NT2/D1 (cell line): ENCODE data around the gene ENC1.

ENCODE experiments used
- DNase-seq: peaks from one replicate; pipeline ENCODE4 v3.0.0-alpha.2; 2011; ENCODE audit warnings: low read depth, low spot score
- H3K27me3 ChIP-seq: 2 replicates; pipeline ENCODE4 v1.6.0; 2011; ENCODE audit warnings: mild to moderate bottlenecking; ENCODE audit not compliant: insufficient read length, insufficient read depth
- H3K36me3 ChIP-seq: 2 replicates; pipeline ENCODE4 v1.6.1; 2011; ENCODE audit warnings: mild to moderate bottlenecking, low read length, mixed read lengths; ENCODE audit not compliant: insufficient read depth, insufficient read length
- H3K4me1 ChIP-seq: 2 replicates; pipeline ENCODE4 v1.5.1; 2011; ENCODE audit not compliant: insufficient read depth, insufficient read length
- H3K4me3 ChIP-seq: 2 replicates; pipeline ENCODE4 v1.5.1; 2011; ENCODE audit warnings: low read depth; ENCODE audit not compliant: insufficient read length
- H3K9ac ChIP-seq: 2 replicates; pipeline ENCODE4 v1.6.0; 2011; ENCODE audit warnings: low read depth; ENCODE audit not compliant: insufficient read length
- H3K9me3 ChIP-seq: 2 replicates; pipeline ENCODE4 v1.5.1; 2011; ENCODE audit warnings: mild to moderate bottlenecking, low read length; ENCODE audit not compliant: insufficient read depth
- SUZ12 ChIP-seq: IDR thresholded peaks from 2 replicates; pipeline ENCODE4 v1.6.1; 2011; ENCODE audit not compliant: insufficient read length, insufficient read depth; ENCODE audit errors: extremely low read depth
- YY1 ChIP-seq: IDR thresholded peaks from 2 replicates; pipeline ENCODE4 v1.6.1; 2011; ENCODE audit not compliant: insufficient read length, insufficient read depth
- ZNF274 ChIP-seq: IDR thresholded peaks from 2 replicates; pipeline ENCODE4 v1.6.1; 2011; ENCODE audit warnings: mild to moderate bottlenecking, low read depth, low read length

ENC1 gene

DNA sequence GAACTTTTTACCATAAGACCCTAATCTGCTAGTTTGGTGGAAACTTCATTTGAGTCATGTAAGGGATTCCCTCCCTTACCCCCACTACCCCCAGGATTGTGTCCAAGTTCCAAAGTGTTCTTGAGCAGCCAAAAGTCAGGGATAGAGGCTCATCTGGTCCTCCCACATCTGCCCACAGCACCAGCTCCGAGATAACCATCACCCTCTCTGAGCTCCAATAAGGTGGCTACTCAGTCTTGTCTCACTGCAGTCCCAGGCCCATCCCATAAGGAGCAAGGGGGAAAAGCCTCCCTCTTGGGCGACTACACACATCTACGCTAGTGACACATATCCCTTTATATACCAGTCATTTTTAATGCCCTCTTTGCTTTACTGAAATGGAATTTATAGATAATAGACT, 12.0 kb upstream of the ENC1 start:
- Histone ChIP-seq H3K36me3 (no peaks in the 10 kb centered on the region), H3K4me3 (no peak overlapping the region), H3K4me1 (no peaks in the 10 kb centered on the region), H3K9me3 (no peaks in the 10 kb centered on the region), H3K27me3 (no peaks in the 10 kb centered on the region), H3K9ac (no peak overlapping the region)
- DNase-seq: no peak
- no peak for TF ChIP-seq ZNF274
- TF ChIP-seq YY1: no peak
- no peak for TF ChIP-seq SUZ12

DNA sequence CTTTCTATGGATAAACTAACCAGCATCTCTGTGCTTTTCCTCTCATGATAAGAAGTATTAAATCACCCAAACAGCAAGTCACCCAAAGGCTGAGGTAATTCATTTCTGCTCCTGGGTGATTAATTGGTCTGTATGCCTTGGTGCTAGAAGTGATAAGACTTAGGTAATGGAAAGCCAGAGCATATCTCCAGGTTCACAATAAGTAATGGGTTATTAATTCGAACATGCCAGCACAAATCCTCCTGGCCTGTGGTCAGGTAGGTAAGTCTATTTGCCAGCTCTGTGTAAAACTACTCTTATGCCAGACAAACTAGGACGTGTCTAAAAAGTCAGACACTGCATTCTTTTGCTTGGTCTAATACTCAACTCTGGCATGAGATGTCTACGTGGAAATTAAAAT, 11.2 kb upstream of the ENC1 start:
- TF ChIP-seq SUZ12: no peak
- TF ChIP-seq ZNF274: no peak
- no peak for TF ChIP-seq YY1
- no peaks in the 10 kb centered on the region for H3K4me1 ChIP-seq
- H3K36me3 ChIP-seq: no peaks in the 10 kb centered on the region
- H3K9me3 ChIP-seq: no peaks in the 10 kb centered on the region
- no peak overlapping the region for H3K9ac ChIP-seq
- no peak for DNase-seq
- no peaks in the 10 kb centered on the region for H3K27me3 ChIP-seq
- H3K4me3 ChIP-seq: no peak overlapping the region

DNA sequence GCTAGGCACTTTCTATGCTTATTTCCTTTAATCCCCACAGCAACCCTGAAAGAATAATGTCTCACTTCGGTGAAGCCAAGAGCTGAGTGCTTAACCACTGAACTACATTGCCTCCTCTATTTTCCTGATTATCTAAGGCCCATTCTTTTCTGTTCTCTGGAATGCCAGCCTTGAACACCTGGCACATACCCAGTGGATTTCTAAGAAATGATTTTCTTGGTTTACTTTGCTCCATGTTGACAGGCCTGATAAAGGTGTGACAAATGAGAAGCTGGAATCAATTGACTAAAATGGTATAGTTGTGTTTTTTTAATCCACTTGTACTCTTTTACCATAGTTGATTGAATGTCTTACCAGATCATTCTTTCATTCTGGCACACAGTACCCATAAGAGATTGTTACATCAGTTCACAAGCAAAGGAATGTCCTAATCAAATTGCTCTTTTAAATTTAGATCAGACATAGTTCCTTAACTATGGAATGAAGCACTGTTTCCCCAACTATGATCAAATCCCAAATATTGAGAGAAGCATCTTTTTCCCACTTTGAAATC, 9.0 kb upstream of the ENC1 start:
- no peak for DNase-seq
- TF ChIP-seq ZNF274 (no peak), SUZ12 (no peak), YY1 (no peak)

DNA sequence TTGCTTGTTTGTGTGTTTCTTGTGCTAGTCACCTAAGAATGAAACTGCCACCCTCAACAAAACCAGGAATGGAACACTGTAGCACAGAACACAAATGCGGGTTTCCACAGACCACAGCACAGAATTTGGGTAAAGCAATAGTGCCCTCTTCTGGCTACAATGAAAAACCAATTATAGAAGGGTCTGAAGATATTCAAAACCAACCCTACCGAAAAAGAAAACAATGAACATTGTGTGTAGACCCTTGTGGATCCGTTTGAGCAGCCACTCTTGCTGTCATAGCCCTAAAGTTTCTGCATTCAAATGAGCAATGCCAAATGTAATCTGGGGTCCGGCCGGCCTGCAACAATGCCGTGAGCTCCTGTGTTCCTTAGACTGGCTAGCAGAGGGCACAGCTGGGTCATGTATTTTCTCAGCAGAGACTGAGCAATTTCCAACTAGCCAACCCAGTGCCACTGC, 8.3 kb upstream of the ENC1 start:
- H3K9ac ChIP-seq: no peak overlapping the region
- H3K4me1 ChIP-seq: no peaks in the 10 kb centered on the region
- H3K36me3 ChIP-seq: no peaks in the 10 kb centered on the region
- TF ChIP-seq YY1 (no peak), ZNF274 (no peak), SUZ12 (no peak)
- DNase-seq: no peak
- H3K4me3 ChIP-seq: no peak overlapping the region
- H3K27me3 ChIP-seq: no peaks in the 10 kb centered on the region
- no peaks in the 10 kb centered on the region for H3K9me3 ChIP-seq

More for the DNA sequence above, 9.0 kb upstream of the ENC1 start:
- no peaks in the 10 kb centered on the region for H3K27me3 ChIP-seq
- H3K4me3 ChIP-seq: no peak overlapping the region
- no peaks in the 10 kb centered on the region for H3K36me3 ChIP-seq
- no peaks in the 10 kb centered on the region for H3K4me1 ChIP-seq
- H3K9me3 ChIP-seq: no peaks in the 10 kb centered on the region
- no peak overlapping the region for H3K9ac ChIP-seq

DNA sequence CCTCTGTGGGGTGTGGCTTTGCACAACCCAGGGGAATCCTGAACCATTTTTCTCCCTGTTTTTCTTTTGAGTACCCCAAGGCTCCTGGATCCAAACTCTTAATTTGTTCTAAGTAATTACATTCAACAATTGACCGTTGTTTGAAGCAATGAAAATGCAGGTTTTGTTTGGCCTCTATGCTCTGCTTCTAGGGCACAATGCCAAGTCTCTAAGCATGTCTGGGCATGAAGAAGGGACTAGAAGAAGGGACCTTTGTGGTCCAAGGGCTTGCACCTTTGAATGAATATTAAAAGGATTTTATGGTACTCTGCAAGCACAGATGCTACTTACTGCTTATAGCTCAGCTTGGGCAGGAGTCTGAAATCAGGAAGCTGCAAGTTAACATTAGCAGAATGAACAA, 6.6 kb upstream of the ENC1 start:
- no peak overlapping the region for H3K9ac ChIP-seq
- DNase-seq: no peak
- no peaks in the 10 kb centered on the region for H3K36me3 ChIP-seq
- TF ChIP-seq YY1: no peak
- no peaks in the 10 kb centered on the region for H3K4me1 ChIP-seq
- H3K9me3 ChIP-seq: no peaks in the 10 kb centered on the region
- H3K27me3 ChIP-seq: peaks cover 6% of the 10 kb centered on the region
- no peak overlapping the region for H3K4me3 ChIP-seq

DNA sequence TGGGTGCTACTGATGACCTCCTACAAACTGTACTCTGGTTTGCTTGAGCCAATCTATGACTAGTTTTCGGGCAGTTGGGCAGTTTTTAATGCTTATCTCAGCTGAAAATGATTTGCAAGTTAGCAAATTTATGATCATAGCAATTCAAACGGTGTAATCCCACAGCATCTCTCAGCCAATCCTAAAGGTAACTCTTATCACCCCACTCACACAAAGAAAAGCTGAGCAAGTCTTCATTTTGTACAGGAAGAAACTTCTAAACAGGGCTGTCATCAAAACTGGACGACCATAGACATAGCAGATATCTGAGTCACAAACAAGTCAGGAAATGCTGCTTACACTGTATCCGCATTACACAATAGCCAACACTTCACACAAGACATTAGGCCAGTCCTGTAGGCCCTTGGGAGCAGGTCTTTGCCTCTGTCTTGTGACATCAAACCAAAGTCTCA, 2.6 kb upstream of the ENC1 start:
- no peak for TF ChIP-seq YY1
- TF ChIP-seq SUZ12: no peak
- no peak for TF ChIP-seq ZNF274
- peaks cover 19% of the 10 kb centered on the region for H3K36me3 ChIP-seq
- no peak overlapping the region for H3K9ac ChIP-seq
- no peaks in the 10 kb centered on the region for H3K9me3 ChIP-seq
- H3K27me3 ChIP-seq: peaks cover 6% of the 10 kb centered on the region
- no peak overlapping the region for H3K4me3 ChIP-seq
- H3K4me1 ChIP-seq: no peaks in the 10 kb centered on the region
- no peak for DNase-seq

DNA sequence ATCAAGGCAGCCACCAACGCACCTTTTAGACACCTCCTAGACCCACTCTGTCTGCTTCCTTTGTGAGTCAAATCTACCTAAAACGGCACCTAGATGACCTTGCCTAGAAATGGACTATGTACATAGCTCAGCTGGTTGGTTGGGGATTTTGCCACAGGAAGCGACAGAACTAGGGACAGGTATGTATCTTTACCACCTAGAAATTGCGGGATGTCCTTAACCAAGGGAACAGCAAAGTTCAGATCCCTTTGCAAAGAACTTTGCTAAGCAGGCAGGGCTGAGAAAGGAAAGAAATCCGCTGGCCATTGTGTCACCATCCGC, 2.0 kb upstream of the ENC1 start:
- H3K9ac ChIP-seq: no peak overlapping the region
- H3K27me3 ChIP-seq: peaks cover 6% of the 10 kb centered on the region
- H3K4me1 ChIP-seq: no peaks in the 10 kb centered on the region
- no peak overlapping the region for H3K4me3 ChIP-seq
- no peak for DNase-seq
- TF ChIP-seq YY1 (no peak), SUZ12 (no peak), ZNF274 (no peak)
- peaks cover 26% of the 10 kb centered on the region for H3K36me3 ChIP-seq
- no peaks in the 10 kb centered on the region for H3K9me3 ChIP-seq
